Osteocyte (in vitro differentiated cells): ENCODE data around the gene SORL1. TPM values are rescaled to one million over a fixed set of nuclear protein-coding genes. Genes with fewer than 3 reads are reported as not detected.

Experiments
- DNase-seq: peaks from one replicate; pipeline ENCODE4 v3.0.0; 2021; ENCODE audit warnings: mixed read lengths; ENCODE audit not compliant: unreplicated experiment; ENCODE audit errors: extremely low spot score
- H3K27ac Mint-ChIP-seq: one replicate; pipeline ENCODE4 v1.8.0; 2021; ENCODE audit warnings: mild to moderate bottlenecking, mixed read lengths; ENCODE audit not compliant: unreplicated experiment
- H3K27me3 Mint-ChIP-seq: one replicate; pipeline ENCODE4 v1.8.0; 2021; ENCODE audit warnings: mixed read lengths; ENCODE audit not compliant: unreplicated experiment
- H3K36me3 Mint-ChIP-seq: one replicate; pipeline ENCODE4 v1.8.0; 2021; ENCODE audit warnings: mixed read lengths; ENCODE audit not compliant: unreplicated experiment
- H3K4me1 Mint-ChIP-seq: one replicate; pipeline ENCODE4 v1.8.0; 2021; ENCODE audit warnings: mixed read lengths; ENCODE audit not compliant: unreplicated experiment
- H3K4me3 Mint-ChIP-seq: one replicate; pipeline ENCODE4 v1.8.0; 2021; ENCODE audit warnings: mild to moderate bottlenecking, moderate library complexity, mixed read lengths; ENCODE audit not compliant: unreplicated experiment
- H3K9me3 Mint-ChIP-seq: one replicate; pipeline ENCODE4 v1.8.0; 2021; ENCODE audit warnings: mixed read lengths; ENCODE audit not compliant: unreplicated experiment
- total RNA-seq: library from RNA; stranded (reverse); gene quantifications from 2 replicates; pipeline ENCODE4 v1.2.1, GENCODE V29; 2021
- TF ChIP-seq, protein P1 (sequence below): fragments of 200-600 bp; sonication (generic); IDR thresholded peaks from 2 replicates; pipeline ENCODE4 v1.5.0; 2021; ENCODE audit warnings: antibody characterized with exemption, mild to moderate bottlenecking, moderate library complexity

The SORL1 gene
- total RNA-seq, 1 donor from 2014 or later, result 3.1 TPM

DNA sequence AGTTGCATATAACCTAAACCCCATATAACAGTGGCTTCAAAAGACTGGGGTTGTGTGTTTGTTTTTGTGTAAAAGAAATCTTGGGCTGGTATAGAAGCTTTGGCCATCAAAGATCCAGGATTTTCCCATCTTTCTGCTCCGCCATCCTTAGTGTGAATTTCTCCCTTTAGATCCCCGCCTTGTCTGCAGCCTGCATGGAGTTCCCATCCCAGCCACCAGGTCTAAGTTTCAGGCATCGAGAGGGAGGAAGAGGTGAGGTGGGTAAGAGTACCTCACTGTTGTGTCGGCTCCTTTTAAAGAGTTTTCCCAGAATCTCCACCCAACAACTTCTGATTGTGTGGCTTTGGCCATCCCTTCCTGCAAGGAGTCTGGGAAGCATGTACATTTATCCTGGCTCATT, 196.2 kb downstream of the SORL1 start:
- Mint-ChIP-seq H3K36me3 (no peaks in the 10 kb centered on the region), H3K4me3 (no peak overlapping the region), H3K9me3 (no peaks in the 10 kb centered on the region), H3K4me1 (no peaks in the 10 kb centered on the region), H3K27me3 (peaks cover 40% of the 10 kb centered on the region), H3K27ac (no peak overlapping the region)
- DNase-seq, result no peak
- TF ChIP-seq, protein P1, sequence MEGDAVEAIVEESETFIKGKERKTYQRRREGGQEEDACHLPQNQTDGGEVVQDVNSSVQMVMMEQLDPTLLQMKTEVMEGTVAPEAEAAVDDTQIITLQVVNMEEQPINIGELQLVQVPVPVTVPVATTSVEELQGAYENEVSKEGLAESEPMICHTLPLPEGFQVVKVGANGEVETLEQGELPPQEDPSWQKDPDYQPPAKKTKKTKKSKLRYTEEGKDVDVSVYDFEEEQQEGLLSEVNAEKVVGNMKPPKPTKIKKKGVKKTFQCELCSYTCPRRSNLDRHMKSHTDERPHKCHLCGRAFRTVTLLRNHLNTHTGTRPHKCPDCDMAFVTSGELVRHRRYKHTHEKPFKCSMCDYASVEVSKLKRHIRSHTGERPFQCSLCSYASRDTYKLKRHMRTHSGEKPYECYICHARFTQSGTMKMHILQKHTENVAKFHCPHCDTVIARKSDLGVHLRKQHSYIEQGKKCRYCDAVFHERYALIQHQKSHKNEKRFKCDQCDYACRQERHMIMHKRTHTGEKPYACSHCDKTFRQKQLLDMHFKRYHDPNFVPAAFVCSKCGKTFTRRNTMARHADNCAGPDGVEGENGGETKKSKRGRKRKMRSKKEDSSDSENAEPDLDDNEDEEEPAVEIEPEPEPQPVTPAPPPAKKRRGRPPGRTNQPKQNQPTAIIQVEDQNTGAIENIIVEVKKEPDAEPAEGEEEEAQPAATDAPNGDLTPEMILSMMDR, result no peak

DNA sequence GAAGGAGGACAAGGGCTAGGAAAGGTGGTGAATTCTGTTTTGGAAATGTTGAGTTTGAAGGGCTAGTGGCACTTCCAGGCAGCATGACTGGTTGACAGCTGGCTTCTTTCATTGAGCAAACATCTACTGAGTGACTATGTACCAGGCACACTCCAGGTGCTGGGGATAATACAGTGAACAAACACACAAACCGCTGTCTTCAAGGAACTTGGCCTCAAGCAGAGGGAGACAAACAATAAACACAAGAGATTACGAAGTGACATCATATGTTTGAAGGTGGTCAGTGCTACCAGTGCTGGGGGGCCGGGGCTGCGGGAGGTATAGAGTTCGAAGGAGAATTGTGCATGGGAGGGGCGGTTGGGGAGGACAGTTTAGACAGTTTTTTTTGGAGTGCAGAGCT, 197.7 kb downstream of the SORL1 start:
- Mint-ChIP-seq H3K4me3 (no peak overlapping the region), H3K4me1 (peaks cover under 1% of the 10 kb centered on the region), H3K9me3 (no peaks in the 10 kb centered on the region), H3K27ac (no peak overlapping the region), H3K27me3 (peaks cover 30% of the 10 kb centered on the region), H3K36me3 (no peaks in the 10 kb centered on the region)
- DNase-seq, result no peak
- TF ChIP-seq, protein P1, result no peak

DNA sequence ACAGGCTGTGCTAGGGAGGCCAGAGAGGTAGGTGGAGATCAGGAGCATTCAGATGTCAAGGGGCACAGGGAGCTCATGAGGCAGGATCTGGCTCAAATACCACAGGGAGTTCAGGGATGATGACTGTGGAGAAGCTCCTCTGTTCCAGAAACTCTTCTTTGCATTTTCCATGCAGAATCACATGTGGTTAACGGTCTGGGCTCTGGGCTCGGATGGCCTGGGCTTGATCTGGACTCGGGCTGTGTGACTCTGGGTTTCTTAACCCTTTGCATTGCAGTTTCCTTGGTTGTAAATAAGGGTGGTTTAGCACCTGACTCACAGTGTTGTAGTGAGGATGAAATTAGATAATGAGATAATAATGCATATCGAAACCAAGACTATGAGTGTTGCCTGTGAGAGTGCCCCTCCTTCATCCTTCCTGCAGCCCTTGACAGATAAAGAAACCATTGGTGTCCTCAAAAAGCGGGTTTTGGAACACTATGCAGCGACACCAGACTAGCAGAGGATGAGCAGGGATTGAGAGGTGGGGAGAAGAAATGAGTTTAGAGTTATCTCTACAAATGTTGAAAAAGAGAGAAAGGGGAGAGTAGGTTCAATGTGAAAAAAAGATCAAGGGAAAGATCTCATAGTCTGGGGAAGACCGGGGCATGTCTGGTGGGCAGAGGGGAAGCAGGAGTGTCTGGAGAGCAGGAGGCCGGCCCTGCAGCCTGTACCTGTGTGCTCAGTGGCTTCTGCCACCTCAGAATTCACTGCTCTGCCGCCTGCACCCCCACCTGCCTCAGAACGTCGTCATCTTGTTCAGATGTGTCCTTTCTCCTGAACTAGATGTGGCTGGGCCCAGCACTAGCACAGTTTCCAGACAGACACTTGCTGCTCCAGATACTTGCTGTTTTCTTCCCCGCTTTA, 198.5 kb downstream of the SORL1 start:
- Mint-ChIP-seq H3K4me3 (no peak overlapping the region), H3K27ac (no peak overlapping the region), H3K9me3 (no peaks in the 10 kb centered on the region), H3K27me3 (peaks cover 22% of the 10 kb centered on the region), H3K36me3 (no peaks in the 10 kb centered on the region), H3K4me1 (peaks cover 7% of the 10 kb centered on the region)
- TF ChIP-seq, protein P1, result no peak
- DNase-seq, result no peak

DNA sequence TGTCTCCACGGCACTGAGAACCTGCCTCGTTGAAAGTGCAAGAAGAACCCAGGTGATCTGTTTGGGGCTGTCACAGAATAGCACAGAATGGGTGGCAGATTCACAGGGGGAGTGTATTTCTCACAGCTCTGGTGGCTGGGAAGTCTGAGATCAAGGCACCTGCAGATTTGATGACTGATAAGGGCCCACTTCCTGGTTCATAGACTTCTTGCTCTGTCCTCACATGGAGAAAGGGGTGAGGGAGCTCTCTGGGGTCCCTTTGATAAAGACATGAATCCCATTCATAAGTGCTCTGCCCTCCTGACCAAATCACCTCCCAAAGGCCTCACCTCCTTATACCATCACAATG, 199.1 kb downstream of the SORL1 start:
- Mint-ChIP-seq H3K27ac (no peak overlapping the region), H3K9me3 (no peaks in the 10 kb centered on the region), H3K36me3 (no peaks in the 10 kb centered on the region), H3K4me3 (no peak overlapping the region), H3K4me1 (peaks cover 12% of the 10 kb centered on the region), H3K27me3 (peaks cover 21% of the 10 kb centered on the region)
- DNase-seq, result no peak
- TF ChIP-seq, protein P1, result no peak

DNA sequence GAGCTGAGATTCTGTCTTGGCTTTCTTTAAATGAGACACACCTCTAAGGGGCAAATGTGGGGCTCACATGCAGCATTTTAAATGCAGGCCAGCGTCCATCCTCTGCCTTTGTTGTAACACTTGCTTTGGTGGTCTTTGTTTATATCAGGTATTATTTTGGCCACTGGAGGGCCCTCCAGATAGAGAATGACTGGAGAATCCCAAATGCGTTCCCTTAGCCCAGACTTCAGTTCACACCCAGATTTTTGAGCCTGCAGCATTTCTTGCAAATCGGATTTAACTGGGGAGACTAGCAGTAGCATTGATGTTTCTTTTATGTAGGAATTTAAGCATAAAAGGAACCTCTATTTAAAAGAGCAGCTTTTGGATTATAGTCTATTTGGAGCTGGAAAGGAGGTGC, 200.9 kb downstream of the SORL1 start:
- DNase-seq, result no peak
- H3K4me3 Mint-ChIP-seq, result no peak overlapping the region

More for the DNA sequence above, 200.9 kb downstream of the SORL1 start:
- peaks cover 8% of the 10 kb centered on the region for H3K27me3 Mint-ChIP-seq
- H3K27ac Mint-ChIP-seq, result no peak overlapping the region
- TF ChIP-seq, protein P1, result peak; percentile 63
- H3K4me1 Mint-ChIP-seq, result peaks cover 18% of the 10 kb centered on the region
- H3K9me3 Mint-ChIP-seq, result no peaks in the 10 kb centered on the region
- H3K36me3 Mint-ChIP-seq, result no peaks in the 10 kb centered on the region
